ENCODE data around the gene WIPF3.
"Not testable (repeated sequence)": the region's sequence is repeated elsewhere in the genome, so short reads cannot be mapped to it uniquely, and the experiment has no call there.

The WIPF3 gene

GRCh38 chr7:29878081-29878688, 71.9 kb downstream of the WIPF3 start:
- Mint-ChIP-seq H3K27me3 (peaks cover 17% of the 10 kb centered on the region), H3K36me3 (no peaks in the 10 kb centered on the region), H3K9me3 (no peaks in the 10 kb centered on the region), H3K27ac (no peak overlapping the region), H3K4me3 (no peak overlapping the region), H3K4me1 (peaks cover 7% of the 10 kb centered on the region)

DNA sequence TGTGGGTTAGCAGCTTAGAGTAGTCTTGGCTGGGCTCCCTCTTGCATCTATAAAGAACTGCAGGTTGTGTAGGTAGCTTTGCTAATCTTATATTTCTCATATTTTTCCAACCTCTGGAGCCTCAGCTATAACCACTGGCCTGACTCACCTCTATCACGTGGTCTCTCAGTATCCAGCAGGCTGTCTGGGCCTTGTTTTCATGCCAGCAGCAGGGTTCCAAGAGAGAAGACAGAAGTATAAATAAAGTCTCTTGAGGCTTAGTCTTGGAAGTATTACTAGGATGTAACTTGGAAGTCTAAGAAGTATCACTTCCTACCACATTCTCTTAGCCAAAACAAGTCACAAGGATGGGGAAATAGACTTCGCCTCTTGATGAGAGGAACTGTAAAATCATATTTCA, 73.3 kb downstream of the WIPF3 start:
- Mint-ChIP-seq H3K27ac (no peak overlapping the region), H3K27me3 (peaks cover 16% of the 10 kb centered on the region), H3K9me3 (no peaks in the 10 kb centered on the region), H3K4me3 (no peak overlapping the region), H3K4me1 (peaks cover 12% of the 10 kb centered on the region), H3K36me3 (no peaks in the 10 kb centered on the region)

GRCh38 chr7:29881724-29882123, 75.4 kb downstream of the WIPF3 start:
- Mint-ChIP-seq H3K27me3 (peaks cover 14% of the 10 kb centered on the region), H3K9me3 (no peaks in the 10 kb centered on the region), H3K4me3 (no peak overlapping the region), H3K36me3 (no peaks in the 10 kb centered on the region), H3K4me1 (peaks cover 19% of the 10 kb centered on the region), H3K27ac (no peak overlapping the region)

DNA sequence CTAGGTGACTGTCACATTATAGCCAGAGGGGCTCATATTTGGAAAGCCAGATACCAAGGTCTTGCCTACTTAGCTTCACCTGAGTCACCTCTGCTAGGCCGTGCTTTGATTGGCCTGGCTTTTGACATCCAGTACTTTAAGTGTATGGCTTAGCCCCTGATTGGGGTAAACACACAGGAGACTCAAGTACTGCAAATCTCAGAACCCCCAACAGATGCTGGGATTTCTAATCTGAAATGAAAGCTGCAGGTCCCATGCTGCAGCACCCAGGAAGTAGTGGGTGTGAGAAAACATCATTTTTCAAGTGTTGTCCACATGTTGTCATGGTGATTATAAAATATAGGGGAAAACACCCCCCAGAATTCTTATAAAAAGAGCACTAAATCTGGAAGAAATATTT, 76.2 kb downstream of the WIPF3 start:
- Mint-ChIP-seq H3K4me1 (peaks cover 19% of the 10 kb centered on the region), H3K27me3 (peaks cover 12% of the 10 kb centered on the region), H3K36me3 (no peaks in the 10 kb centered on the region), H3K4me3 (peak overlapping the region; percentile 58), H3K27ac (no peak overlapping the region), H3K9me3 (no peaks in the 10 kb centered on the region)

DNA sequence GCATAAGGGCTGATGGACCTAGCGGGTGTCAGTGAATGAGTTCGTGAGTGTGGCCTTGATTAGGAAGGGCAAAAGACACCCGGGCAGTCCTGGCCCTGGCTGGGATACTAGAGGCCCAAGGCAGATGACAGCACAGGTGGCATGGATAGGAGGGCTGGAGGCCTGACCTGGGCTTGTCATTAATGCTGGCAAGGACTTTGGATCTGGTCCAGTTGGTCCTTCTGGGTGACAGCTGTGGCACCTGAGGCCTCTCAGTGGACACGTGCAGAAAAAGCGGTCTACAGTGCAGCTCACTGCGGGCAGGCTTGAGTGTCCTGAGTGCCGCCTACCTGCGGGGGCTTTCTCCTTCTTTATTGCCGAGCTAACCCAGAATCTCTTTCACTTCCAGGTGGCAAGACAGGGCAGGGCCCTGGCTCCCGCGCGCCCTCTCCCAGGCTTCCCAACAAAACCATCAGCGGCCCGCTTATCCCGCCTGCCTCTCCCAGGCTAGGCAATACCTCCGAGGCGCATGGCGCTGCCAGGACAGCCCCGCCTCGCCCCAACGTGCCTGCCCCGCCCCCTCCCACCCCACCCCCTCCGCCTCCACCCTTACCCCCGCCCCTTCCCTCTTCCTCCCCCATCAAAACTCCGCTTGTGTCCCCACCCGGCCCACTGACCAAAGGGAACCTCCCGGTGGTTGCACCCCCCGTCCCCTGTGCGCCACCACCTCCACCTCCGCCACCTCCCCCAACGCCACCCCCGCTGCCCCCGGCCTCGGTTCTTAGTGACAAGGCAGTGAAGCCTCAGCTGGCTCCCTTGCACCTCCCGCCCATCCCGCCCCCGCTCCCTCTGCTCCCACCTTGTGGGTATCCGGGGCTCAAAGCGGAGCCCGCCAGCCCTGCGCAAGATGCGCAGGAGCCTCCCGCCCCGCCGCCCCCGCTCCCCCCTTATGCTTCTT, 77.4 kb downstream of the WIPF3 start:
- Mint-ChIP-seq H3K4me3 (peak overlapping the region; percentile 58), H3K27ac (peak overlapping the region; percentile 17), H3K27me3 (peaks cover 9% of the 10 kb centered on the region), H3K9me3 (no peaks in the 10 kb centered on the region), H3K4me1 (peaks cover 19% of the 10 kb centered on the region), H3K36me3 (no peaks in the 10 kb centered on the region)

GRCh38 chr7:29884399-29885272, 78.3 kb downstream of the WIPF3 start:
- Mint-ChIP-seq H3K9me3 (no peaks in the 10 kb centered on the region), H3K27me3 (peaks cover 9% of the 10 kb centered on the region), H3K4me1 (peaks cover 19% of the 10 kb centered on the region), H3K36me3 (no peaks in the 10 kb centered on the region), H3K4me3 (peak overlapping the region; percentile 42), H3K27ac (no peak overlapping the region)

DNA sequence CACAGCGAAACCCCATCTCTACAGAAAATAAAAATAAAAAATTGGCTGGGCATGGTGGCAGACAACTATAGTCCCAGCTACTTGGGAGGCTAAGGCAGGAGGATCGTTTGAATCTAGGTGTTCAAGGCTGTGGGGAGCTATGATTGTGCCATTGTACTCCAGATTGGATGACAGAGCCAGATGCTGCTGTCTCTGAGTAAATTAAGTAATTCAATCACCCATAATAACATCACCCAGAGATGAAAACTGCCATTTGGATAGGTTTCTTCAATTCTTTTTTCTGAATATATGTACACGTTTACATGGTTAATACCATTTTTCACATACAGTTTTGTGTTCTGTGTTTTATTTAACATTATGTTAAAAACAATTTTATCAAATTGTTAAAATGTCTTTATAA, 79.3 kb downstream of the WIPF3 start:
- no peaks in the 10 kb centered on the region for H3K9me3 Mint-ChIP-seq
- H3K27ac Mint-ChIP-seq, result no peak overlapping the region
- H3K4me3 Mint-ChIP-seq, result no peak overlapping the region
- H3K4me1 Mint-ChIP-seq, result peaks cover 19% of the 10 kb centered on the region
- H3K36me3 Mint-ChIP-seq, result no peaks in the 10 kb centered on the region
- H3K27me3 Mint-ChIP-seq, result peaks cover 9% of the 10 kb centered on the region

DNA sequence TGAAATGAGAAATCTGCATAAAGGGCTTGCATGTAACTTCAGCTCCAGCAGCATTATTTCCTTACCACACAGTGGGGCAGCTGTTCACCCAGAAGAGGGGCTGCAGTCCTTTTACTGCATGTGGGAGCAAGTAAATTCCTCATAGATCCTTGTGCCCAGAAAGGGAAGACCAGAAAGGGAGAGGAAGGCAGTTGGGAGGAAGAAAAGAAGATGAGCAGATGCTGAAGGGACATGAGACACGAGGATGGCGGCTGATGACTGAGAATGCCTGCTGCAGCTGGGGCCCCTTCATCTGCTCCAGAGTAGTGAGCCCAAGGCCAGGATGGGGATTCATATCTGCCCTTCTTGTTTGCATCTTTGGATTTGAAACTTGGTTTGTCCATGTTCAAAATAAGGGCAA, 80.5 kb downstream of the WIPF3 start:
- no peaks in the 10 kb centered on the region for H3K36me3 Mint-ChIP-seq
- peaks cover 9% of the 10 kb centered on the region for H3K27me3 Mint-ChIP-seq
- no peak overlapping the region for H3K27ac Mint-ChIP-seq
- no peaks in the 10 kb centered on the region for H3K9me3 Mint-ChIP-seq
- no peak overlapping the region for H3K4me3 Mint-ChIP-seq
- peaks cover 19% of the 10 kb centered on the region for H3K4me1 Mint-ChIP-seq

GRCh38 chr7:29888006-29888405, 81.7 kb downstream of the WIPF3 start:
- peaks cover 14% of the 10 kb centered on the region for H3K4me1 Mint-ChIP-seq

GRCh38 chr7:29889288-29889687, 83.0 kb downstream of the WIPF3 start:
- Mint-ChIP-seq H3K27ac (no peak overlapping the region), H3K36me3 (no peaks in the 10 kb centered on the region), H3K9me3 (no peaks in the 10 kb centered on the region), H3K4me3 (no peak overlapping the region), H3K27me3 (peaks cover 2% of the 10 kb centered on the region), H3K4me1 (peaks cover 8% of the 10 kb centered on the region)

More at GRCh38 chr7:29888006-29888405, 81.7 kb downstream of the WIPF3 start:
- Mint-ChIP-seq H3K4me3 (no peak overlapping the region), H3K27ac (no peak overlapping the region), H3K27me3 (peaks cover 5% of the 10 kb centered on the region), H3K9me3 (no peaks in the 10 kb centered on the region), H3K36me3 (no peaks in the 10 kb centered on the region)

DNA sequence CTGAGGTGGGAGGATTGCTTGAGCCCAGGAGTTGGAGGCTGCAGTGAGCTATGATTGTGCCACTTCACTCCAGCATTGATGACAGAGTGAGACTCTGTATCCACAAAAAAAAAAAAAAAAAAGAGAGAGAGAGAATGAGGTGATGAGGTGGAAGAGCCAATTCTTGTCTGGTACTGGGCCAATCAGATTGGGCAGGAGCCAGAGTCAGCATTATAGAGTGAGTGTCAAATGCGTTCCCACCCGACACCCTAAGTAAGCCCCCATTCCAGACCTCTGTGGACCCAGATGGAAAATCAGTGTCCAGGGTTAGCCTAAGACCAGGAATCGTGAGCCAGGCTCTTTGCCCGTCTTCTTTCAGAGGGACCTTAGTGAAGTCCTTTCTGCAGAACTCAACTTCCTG, 83.9 kb downstream of the WIPF3 start:
- Mint-ChIP-seq H3K9me3 (no peaks in the 10 kb centered on the region), H3K4me3 (no peak overlapping the region), H3K4me1 (peaks cover under 1% of the 10 kb centered on the region), H3K27me3 (no peaks in the 10 kb centered on the region), H3K27ac (no peak overlapping the region), H3K36me3 (no peaks in the 10 kb centered on the region)

- H3K36me3 Mint-ChIP-seq, H3K4me3 Mint-ChIP-seq, H3K4me1 Mint-ChIP-seq, H3K27ac Mint-ChIP-seq, H3K27me3 Mint-ChIP-seq, H3K9me3 Mint-ChIP-seq: not testable (repeated sequence)
Measured at GRCh38 chr7:29890786-29891185, 84.5 kb downstream of the WIPF3 start.

DNA sequence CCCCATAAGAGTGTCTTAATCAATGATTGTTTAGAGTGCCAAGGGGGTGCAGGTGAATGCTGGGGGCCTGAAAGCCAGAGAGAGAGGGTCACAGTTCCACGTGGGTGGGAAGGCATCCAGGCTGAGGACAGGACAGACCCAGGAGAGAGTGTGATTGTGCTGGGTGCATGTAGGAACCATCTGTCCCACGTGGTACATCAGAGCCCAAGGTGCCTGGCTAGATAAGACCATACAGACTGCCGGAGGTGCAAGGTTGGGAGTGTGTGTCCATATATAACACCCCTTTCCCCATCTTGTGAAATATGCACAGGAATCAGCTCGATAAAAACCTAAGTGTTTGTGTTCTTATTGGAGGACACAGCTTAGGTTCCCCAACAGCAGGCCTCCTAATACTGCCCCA, 85.5 kb downstream of the WIPF3 start:
- no peaks in the 10 kb centered on the region for H3K4me1 Mint-ChIP-seq
- H3K27ac Mint-ChIP-seq, result no peak overlapping the region
- no peak overlapping the region for H3K4me3 Mint-ChIP-seq
- no peaks in the 10 kb centered on the region for H3K9me3 Mint-ChIP-seq
- no peaks in the 10 kb centered on the region for H3K27me3 Mint-ChIP-seq
- H3K36me3 Mint-ChIP-seq, result no peaks in the 10 kb centered on the region

DNA sequence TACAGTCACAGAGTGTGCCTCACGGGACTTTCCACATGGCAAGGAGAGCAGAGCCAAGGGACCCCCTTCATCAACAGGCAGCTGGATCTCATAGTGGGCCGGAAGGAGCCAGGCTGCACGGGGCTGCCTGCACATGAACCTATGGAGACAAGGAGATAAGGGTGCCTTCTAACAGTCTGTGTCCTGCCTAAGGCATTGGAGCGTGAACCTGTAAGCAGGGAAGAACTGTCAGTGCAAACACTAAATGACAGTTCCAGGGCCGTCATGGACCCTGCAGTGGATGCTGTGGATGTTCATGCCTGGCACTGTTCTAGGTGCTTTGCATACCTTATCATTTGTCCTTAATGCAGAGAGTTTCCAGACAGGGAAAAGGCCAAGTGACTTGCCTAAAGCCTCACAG, 85.9 kb downstream of the WIPF3 start:
- peaks cover 1% of the 10 kb centered on the region for H3K27me3 Mint-ChIP-seq
- H3K4me3 Mint-ChIP-seq, result no peak overlapping the region
- no peak overlapping the region for H3K27ac Mint-ChIP-seq
- H3K4me1 Mint-ChIP-seq, result no peaks in the 10 kb centered on the region
- no peaks in the 10 kb centered on the region for H3K9me3 Mint-ChIP-seq
- no peaks in the 10 kb centered on the region for H3K36me3 Mint-ChIP-seq

GRCh38 chr7:29893351-29893965, 87.2 kb downstream of the WIPF3 start:
- H3K36me3 Mint-ChIP-seq, result no peaks in the 10 kb centered on the region
- H3K9me3 Mint-ChIP-seq, result no peaks in the 10 kb centered on the region
- H3K4me3 Mint-ChIP-seq, result no peak overlapping the region
- H3K4me1 Mint-ChIP-seq, result no peaks in the 10 kb centered on the region
- H3K27me3 Mint-ChIP-seq, result peaks cover 6% of the 10 kb centered on the region
- H3K27ac Mint-ChIP-seq, result no peak overlapping the region

All from activated naive CD4-positive, alpha-beta T cell treated with anti-CD3 and anti-CD28 coated beads, Interleukin-2, amount 50 U/mL, for 24 hours (primary cell).